IPS-20b (cell line): ENCODE data around the gene EYS.

ENCODE experiments used
- H3K27ac ChIP-seq: one replicate; pipeline ENCODE4 v1.5.1; 2013; ENCODE audit warnings: low read length
- H3K27me3 ChIP-seq: 2 replicates; pipeline ENCODE4 v1.6.1; 2013; ENCODE audit warnings: mild to moderate bottlenecking, low read length, inconsistent platforms; ENCODE audit not compliant: insufficient read depth
- H3K36me3 ChIP-seq: 2 replicates; pipeline ENCODE4 v1.6.1; 2013; ENCODE audit warnings: low read depth, mild to moderate bottlenecking, inconsistent platforms, low read length, moderate library complexity; ENCODE audit not compliant: insufficient read depth
- H3K4me1 ChIP-seq: 2 replicates; pipeline ENCODE4 v1.6.1; 2013; ENCODE audit warnings: mild to moderate bottlenecking, control low read depth, inconsistent platforms, low read length, moderate library complexity; ENCODE audit not compliant: insufficient read depth
- H3K4me3 ChIP-seq: 2 replicates; pipeline ENCODE4 v1.5.1; 2013; ENCODE audit warnings: mild to moderate bottlenecking, low read length, inconsistent platforms
- H3K9ac ChIP-seq: 2 replicates; pipeline ENCODE4 v1.6.1; 2013; ENCODE audit warnings: low read depth, mild to moderate bottlenecking, inconsistent platforms, low read length, moderate library complexity
- H3K9me3 ChIP-seq: 2 replicates; pipeline ENCODE4 v1.6.1; 2013; ENCODE audit warnings: mild to moderate bottlenecking, low read depth, low read length, inconsistent platforms; ENCODE audit not compliant: insufficient read depth

Gene EYS

GRCh38 chr6:65707126-65707826 lies at the start of gene EYS:
Gene EYS (minus strand): TSS chr6:65707226. CDS start chr6:65495410, 211,816 bp downstream.
- Histone ChIP-seq H3K27ac (no peak within 1 kb of the TSS), H3K27me3 (no peaks in the 10 kb centered on the region), H3K9me3 (no peaks in the 10 kb centered on the region), H3K4me3 (no peak within 1 kb of the TSS), H3K36me3 (no peaks in the 10 kb centered on the region), H3K9ac (no peak within 1 kb of the TSS), H3K4me1 (0 out of 2 replicates have a peak, but pooled peaks cover 5% of the 10 kb centered on the region)

DNA sequence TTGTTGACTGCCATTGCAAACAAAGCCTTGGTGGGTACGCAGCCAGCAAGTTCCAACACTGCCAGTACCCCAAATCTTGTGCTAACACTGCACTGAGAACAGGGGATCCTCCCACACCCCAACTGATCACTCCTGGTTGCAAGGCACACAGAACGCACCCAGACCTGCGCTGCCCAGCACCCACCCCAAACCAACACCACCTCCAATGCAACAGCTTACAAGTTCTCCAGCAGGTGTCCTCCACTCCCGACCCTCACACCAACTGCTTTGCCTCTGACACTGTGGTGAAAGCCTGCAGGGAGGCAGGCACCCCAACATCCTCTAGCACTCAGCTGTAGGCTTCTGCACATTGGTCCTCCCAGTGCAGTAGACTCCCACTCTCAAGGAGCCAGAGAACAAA lies 39.3 kb upstream of the EYS start:
- Histone ChIP-seq H3K9me3 (no peaks in the 10 kb centered on the region), H3K36me3 (no peaks in the 10 kb centered on the region)

DNA sequence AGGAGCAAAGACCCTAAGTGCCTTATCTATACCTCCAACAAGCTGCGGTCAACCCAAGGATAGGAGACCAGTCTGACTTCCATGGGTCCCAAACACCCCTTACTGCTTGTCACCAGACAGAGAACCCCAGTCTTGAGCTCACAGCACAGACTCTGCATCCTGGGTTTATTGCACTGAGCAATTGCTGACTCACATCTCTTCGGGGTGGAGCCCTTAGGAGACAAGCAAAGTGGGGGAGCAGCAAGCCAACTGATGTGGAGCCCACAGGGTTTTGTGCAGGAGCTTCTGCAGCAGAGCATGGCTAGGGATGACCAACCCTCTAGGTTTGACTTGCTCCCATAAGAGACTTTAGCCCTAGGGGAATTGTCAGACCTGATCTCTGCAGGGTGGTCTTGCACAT lies 38.6 kb upstream of the EYS start:
- no peak overlapping the region for H3K9ac ChIP-seq
- H3K4me1 ChIP-seq, result no peaks in the 10 kb centered on the region
- H3K27ac ChIP-seq, result no peak overlapping the region
- no peaks in the 10 kb centered on the region for H3K27me3 ChIP-seq
- H3K4me3 ChIP-seq, result no peak overlapping the region
- no peaks in the 10 kb centered on the region for H3K9me3 ChIP-seq
- H3K36me3 ChIP-seq, result no peaks in the 10 kb centered on the region

More for the DNA sequence above, 39.3 kb upstream of the EYS start:
- Histone ChIP-seq H3K4me1 (no peaks in the 10 kb centered on the region), H3K27ac (no peak overlapping the region), H3K4me3 (no peak overlapping the region), H3K27me3 (no peaks in the 10 kb centered on the region), H3K9ac (no peak overlapping the region)

GRCh38 chr6:65728879-65729479 lies 22.0 kb upstream of the EYS start:
- Histone ChIP-seq H3K27me3 (no peaks in the 10 kb centered on the region), H3K27ac (no peak overlapping the region), H3K4me3 (no peak overlapping the region), H3K36me3 (no peaks in the 10 kb centered on the region), H3K9me3 (no peaks in the 10 kb centered on the region), H3K9ac (no peak overlapping the region), H3K4me1 (no peaks in the 10 kb centered on the region)

DNA sequence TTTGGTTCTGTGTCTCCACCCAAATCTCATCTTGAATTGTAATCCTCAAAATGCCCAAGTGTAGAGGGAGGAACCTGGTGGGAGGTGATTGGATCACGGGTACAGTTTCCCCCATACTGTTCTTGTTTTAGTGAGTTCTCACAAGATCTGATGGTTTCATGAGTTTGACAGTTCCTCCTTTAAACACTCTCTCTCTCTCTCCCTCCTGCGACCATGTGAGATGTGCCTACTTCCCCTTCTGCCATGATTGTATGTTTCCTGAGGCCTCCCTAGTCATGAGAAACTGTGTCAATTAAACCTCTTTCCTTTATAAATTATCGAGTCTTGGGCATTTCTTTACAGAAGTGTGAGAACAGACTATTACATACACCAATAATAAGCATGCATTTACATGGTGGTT lies 12.1 kb upstream of the EYS start:
- Histone ChIP-seq H3K27ac (no peak overlapping the region), H3K36me3 (no peaks in the 10 kb centered on the region), H3K9me3 (peaks cover 3% of the 10 kb centered on the region), H3K4me3 (no peak overlapping the region), H3K9ac (no peak overlapping the region), H3K4me1 (no peaks in the 10 kb centered on the region), H3K27me3 (no peaks in the 10 kb centered on the region)

DNA sequence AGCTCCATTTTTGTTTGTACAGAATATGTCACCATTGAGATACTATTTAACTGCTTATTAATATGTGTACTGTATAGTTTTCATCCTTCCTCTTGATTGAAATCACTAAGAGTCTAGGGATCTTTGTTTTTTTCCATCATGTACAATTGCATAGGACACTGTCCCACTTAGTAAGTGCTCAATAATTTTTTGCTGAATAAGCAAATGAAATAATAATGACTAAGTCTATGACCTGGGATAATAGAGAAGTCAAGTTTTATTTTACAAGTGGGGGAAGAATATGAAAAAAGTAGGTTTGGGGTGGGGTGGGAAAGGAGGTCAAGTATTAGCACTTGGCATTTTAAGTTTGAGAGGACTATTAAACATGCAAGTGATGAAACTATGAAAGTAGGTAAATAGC lies 4.5 kb upstream of the EYS start:
- H3K27me3 ChIP-seq, result no peaks in the 10 kb centered on the region
- no peak overlapping the region for H3K4me3 ChIP-seq
- H3K9me3 ChIP-seq, result no peaks in the 10 kb centered on the region
- 0 out of 2 replicates have a peak, but pooled peaks cover 5% of the 10 kb centered on the region for H3K4me1 ChIP-seq
- no peak overlapping the region for H3K27ac ChIP-seq
- H3K9ac ChIP-seq, result no peak overlapping the region
- H3K36me3 ChIP-seq, result no peaks in the 10 kb centered on the region

DNA sequence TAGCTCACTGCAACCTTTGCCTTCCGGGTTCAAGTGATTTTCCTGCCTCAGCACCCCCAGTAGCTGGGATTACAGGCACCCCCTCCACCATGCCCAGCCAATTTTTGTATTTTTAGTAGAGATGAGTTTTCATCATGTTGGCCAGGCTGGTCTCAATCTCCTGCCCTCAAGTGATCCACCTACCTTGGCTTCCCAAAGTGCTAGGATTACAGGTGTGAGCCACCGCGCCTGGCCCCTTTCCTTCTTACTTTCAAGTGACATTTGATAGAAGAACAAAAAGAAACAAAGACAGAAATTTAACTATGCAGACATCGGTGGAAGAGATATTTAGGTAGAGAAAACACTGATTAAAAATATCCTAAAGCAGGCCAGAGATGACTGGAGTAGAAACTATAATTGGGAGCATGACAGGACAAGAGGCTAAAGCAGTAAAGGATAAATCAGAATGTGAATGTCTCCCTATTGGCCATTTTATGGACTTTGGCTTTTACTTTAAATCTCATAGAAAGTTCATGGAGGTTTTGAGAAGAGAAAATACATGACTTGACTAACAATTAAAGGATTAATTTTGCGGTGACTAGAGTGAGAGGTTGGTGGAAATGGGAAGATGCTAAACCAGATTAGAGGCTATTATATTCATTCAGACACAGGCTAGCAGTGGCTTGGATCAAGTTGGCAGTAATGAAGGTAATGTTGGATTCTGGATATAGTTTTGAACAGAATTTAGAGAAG lies 2.2 kb upstream of the EYS start:
- Histone ChIP-seq H3K27me3 (no peaks in the 10 kb centered on the region), H3K9me3 (no peaks in the 10 kb centered on the region), H3K4me3 (no peak overlapping the region), H3K36me3 (no peaks in the 10 kb centered on the region), H3K4me1 (0 out of 2 replicates have a peak, but pooled peaks cover 5% of the 10 kb centered on the region), H3K27ac (no peak overlapping the region), H3K9ac (no peak overlapping the region)

GRCh38 chr6:65708162-65708561 lies 1.1 kb upstream of the EYS start:
- Histone ChIP-seq H3K9me3 (no peaks in the 10 kb centered on the region), H3K27me3 (no peaks in the 10 kb centered on the region), H3K4me3 (no peak overlapping the region), H3K36me3 (no peaks in the 10 kb centered on the region), H3K27ac (no peak overlapping the region), H3K4me1 (0 out of 2 replicates have a peak, but pooled peaks cover 5% of the 10 kb centered on the region), H3K9ac (no peak overlapping the region)

DNA sequence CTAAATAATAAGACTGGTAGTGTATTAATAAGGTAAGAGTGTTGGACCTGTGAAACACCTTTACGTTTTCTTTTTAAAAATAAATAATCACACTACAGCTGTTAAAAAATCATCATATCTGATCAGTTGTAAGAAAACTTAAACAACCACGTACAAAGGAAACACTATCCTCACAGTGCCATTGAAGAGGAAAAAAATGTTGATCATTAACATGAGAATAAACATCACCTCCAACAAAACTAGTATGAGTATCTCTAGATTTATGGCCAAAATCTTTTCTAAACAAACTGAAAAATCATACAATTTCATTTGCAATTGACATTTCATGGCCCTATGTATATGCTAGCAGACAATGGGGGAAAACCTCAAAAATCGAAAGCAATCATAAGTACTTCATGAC lies 590 bp downstream of the EYS start:
- H3K9me3 ChIP-seq, result no peaks in the 10 kb centered on the region
- no peak overlapping the region for H3K9ac ChIP-seq
- no peaks in the 10 kb centered on the region for H3K36me3 ChIP-seq
- 0 out of 2 replicates have a peak, but pooled peaks cover 5% of the 10 kb centered on the region for H3K4me1 ChIP-seq
- H3K27ac ChIP-seq, result no peak overlapping the region
- no peak overlapping the region for H3K4me3 ChIP-seq
- H3K27me3 ChIP-seq, result no peaks in the 10 kb centered on the region

GRCh38 chr6:65701325-65701724 lies 5.7 kb downstream of the EYS start:
- H3K27me3 ChIP-seq, result no peaks in the 10 kb centered on the region
- no peak overlapping the region for H3K27ac ChIP-seq
- H3K9me3 ChIP-seq, result no peaks in the 10 kb centered on the region
- H3K9ac ChIP-seq, result no peak overlapping the region
- no peaks in the 10 kb centered on the region for H3K4me1 ChIP-seq
- no peaks in the 10 kb centered on the region for H3K36me3 ChIP-seq
- no peak overlapping the region for H3K4me3 ChIP-seq

DNA sequence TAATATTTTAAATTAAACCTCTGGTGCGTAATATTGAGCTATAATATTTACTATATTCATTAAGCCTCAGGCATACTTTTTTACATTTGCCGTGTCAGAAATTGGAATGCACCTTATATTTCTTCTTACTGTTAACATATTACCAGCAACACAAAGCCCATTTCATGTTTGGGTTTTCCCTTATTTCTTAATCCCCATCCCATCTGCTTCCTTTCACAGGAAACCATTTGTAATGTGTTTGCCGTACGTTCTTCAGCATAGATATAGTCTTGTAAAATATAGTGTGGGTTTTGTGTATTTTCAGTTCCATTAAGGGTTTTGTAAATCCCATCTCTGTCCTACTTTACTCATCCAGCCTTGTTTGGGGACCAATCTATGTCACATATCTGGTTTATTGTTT lies 6.5 kb downstream of the EYS start:
- Histone ChIP-seq H3K36me3 (no peaks in the 10 kb centered on the region), H3K9me3 (no peaks in the 10 kb centered on the region), H3K27me3 (no peaks in the 10 kb centered on the region), H3K9ac (no peak overlapping the region), H3K27ac (no peak overlapping the region), H3K4me3 (no peak overlapping the region), H3K4me1 (no peaks in the 10 kb centered on the region)

DNA sequence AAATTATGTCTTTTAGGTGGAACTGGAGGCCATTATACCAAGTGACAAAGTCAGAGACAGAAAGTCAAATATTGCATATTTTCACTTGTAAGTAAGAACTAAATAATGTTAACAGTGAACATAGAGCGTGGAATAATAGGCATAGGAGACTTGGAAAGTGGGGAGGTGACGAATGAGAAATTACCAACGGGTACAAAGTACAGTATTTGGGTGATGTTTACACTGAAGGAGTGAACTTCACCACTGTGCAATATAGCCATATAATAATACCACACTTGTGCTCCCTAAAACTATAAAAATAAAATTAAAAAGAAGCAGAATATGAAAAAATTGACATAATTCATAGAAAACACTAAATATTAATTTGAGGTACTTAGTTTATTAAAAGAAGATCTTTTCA lies 14.9 kb downstream of the EYS start:
- H3K4me1 ChIP-seq, result no peaks in the 10 kb centered on the region
- H3K9ac ChIP-seq, result no peak overlapping the region
- H3K27ac ChIP-seq, result no peak overlapping the region
- H3K9me3 ChIP-seq, result no peaks in the 10 kb centered on the region
- H3K36me3 ChIP-seq, result no peaks in the 10 kb centered on the region
- H3K4me3 ChIP-seq, result no peak overlapping the region
- no peaks in the 10 kb centered on the region for H3K27me3 ChIP-seq
